Small intestine (tissue), 7 donors: ENCODE data around the gene ARHGAP18. TPM values are rescaled to one million over a fixed set of nuclear protein-coding genes. Genes with fewer than 3 reads are reported as not detected.
A peak's percentile ranks its signal among the peaks of the same experiment; 100 is the strongest.

Experiments used
- DNase-seq, 2 donors: peaks; one replicate each; pipeline versions ENCODE4 v3.0.0 to v3.0.0-alpha.2; 2013
- FAIRE-seq: peaks from 2 replicates; lab custom pipeline; 2012; peaks lifted over from hg19 to GRCh38; lab: Jason Lieb, UNC
- H3K27ac ChIP-seq, 3 donors: one replicate each; pipeline ENCODE4 v1.5.1; 2013; ENCODE audit warnings: low read length in 2 of 3, mild to moderate bottlenecking in 2 of 3, control low read depth in 1 of 3, inconsistent platforms in 1 of 3, low read depth in 1 of 3, moderate library complexity in 1 of 3
- H3K27me3 ChIP-seq, 3 donors: one replicate each; pipeline ENCODE4 v1.6.1; 2013; ENCODE audit warnings: low read length in 3 of 3, inconsistent platforms in 1 of 3; ENCODE audit not compliant: control insufficient read depth in 3 of 3, insufficient read depth in 3 of 3
- H3K36me3 ChIP-seq, 3 donors: one replicate each; pipeline ENCODE4 v1.6.1; 2013; ENCODE audit warnings: low read length in 3 of 3, inconsistent platforms in 1 of 3, low read depth in 1 of 3, mild to moderate bottlenecking in 1 of 3, moderate library complexity in 1 of 3; ENCODE audit not compliant: control insufficient read depth in 3 of 3, insufficient read depth in 2 of 3
- H3K4me1 ChIP-seq, 3 donors: one replicate each; pipeline ENCODE4 v1.6.1; 2013; ENCODE audit warnings: low read length in 2 of 3, inconsistent platforms in 1 of 3, low read depth in 1 of 3, mild to moderate bottlenecking in 1 of 3, moderate library complexity in 1 of 3; ENCODE audit not compliant: control insufficient read depth in 3 of 3, insufficient read depth in 2 of 3
- H3K4me3 ChIP-seq, 3 donors: one replicate each; pipeline ENCODE4 v1.5.1; 2013; ENCODE audit warnings: low read length in 3 of 3, control low read depth in 1 of 3, inconsistent platforms in 1 of 3, low read depth in 1 of 3, mild to moderate bottlenecking in 1 of 3, moderate library complexity in 1 of 3
- H3K9me3 ChIP-seq, 2 donors: one replicate each; pipeline ENCODE4 v1.6.1; 2013; ENCODE audit warnings: low read depth in 1 of 2, low read length in 1 of 2; ENCODE audit not compliant: control insufficient read depth in 2 of 2, insufficient read depth in 1 of 2
- WGBS, 3 donors: extraction: QIAGEN DNeasy Blood & Tissue Kit; methylation state at CpG; one replicate each; pipeline ENCODE4 v1.1.7; 2013; 5-methylcytosine and 5-hydroxymethylcytosine counted together
- polyA plus RNA-seq, 4 donors: library from polyadenylated mRNA; stranded (reverse) in 3 of 4; unstranded in 1 of 4; fragments of 200-250 nt in 3 of 4; fragments of 120-200 nt in 1 of 4; gene quantifications; one replicate each; pipeline versions ENCODE4 v1.2.1 to v1.2.3, GENCODE V29; 2013
- donor health status: healthy with polysubstance abuse.
- donor health status: control.
- donor health status: control.
- donor health status: Bipolar disorder and iron deficiency.
- donor health status: healthy.

The ARHGAP18 gene
- polyA plus RNA-seq, 4 donors, result 15.1 to 46.7 (median 29.3) TPM

- DNase-seq (no peak), FAIRE-seq (no peak)
- 94 to 100% (median 100%) methylated on average over 2 of the region's 2 CpGs for WGBS, 3 donors
- Histone ChIP-seq H3K9me3 (no peaks in the 10 kb centered on the region), H3K4me3 (no peak overlapping the region), H3K4me1 (no peaks in the 10 kb centered on the region), H3K27ac (no peak overlapping the region), H3K27me3 (no peaks in the 10 kb centered on the region), H3K36me3 (peaks cover 2 to 20% (median 8%) of the 10 kb centered on the region in 3 donors)
These were observed 81.7 kb downstream of the ARHGAP18 start for GRCh38 chr6:129628101-129628815.

- WGBS, 3 donors, result 87 to 100% (median 93%) methylated on average over 5 of the region's 5 CpGs
- H3K4me1 ChIP-seq, result no peaks in the 10 kb centered on the region
- no peaks in the 10 kb centered on the region for H3K27me3 ChIP-seq
- H3K9me3 ChIP-seq, result no peaks in the 10 kb centered on the region
- H3K27ac ChIP-seq, result no peak overlapping the region
- H3K4me3 ChIP-seq, result no peak overlapping the region
- DNase-seq, result no peak
- peaks cover 2 to 17% (median 4%) of the 10 kb centered on the region in 3 donors for H3K36me3 ChIP-seq
- FAIRE-seq, result no peak
These were observed 85.5 kb downstream of the ARHGAP18 start for GRCh38 chr6:129624488-129624887.

- Histone ChIP-seq H3K9me3 (no peaks in the 10 kb centered on the region), H3K36me3 (peaks cover 0 to 12% (median 0%) of the 10 kb centered on the region in 3 donors), H3K4me3 (no peak overlapping the region), H3K4me1 (no peaks in the 10 kb centered on the region), H3K27me3 (no peaks in the 10 kb centered on the region), H3K27ac (no peak overlapping the region)
- 62 to 82% (median 77%) methylated on average over 3 of the region's 3 CpGs for WGBS, 3 donors
- FAIRE-seq (no peak), DNase-seq (no peak)
These were observed 86.8 kb downstream of the ARHGAP18 start for GRCh38 chr6:129623008-129623732.

- no peak overlapping the region for H3K4me3 ChIP-seq
- peak in 1 of 2 donors; percentile 42 for DNase-seq
- WGBS, 3 donors, result 91 to 96% (median 92%) methylated on average over 4 of the region's 4 CpGs
- peaks cover 0 to 16% (median 2%) of the 10 kb centered on the region in 3 donors for H3K36me3 ChIP-seq
- H3K27ac ChIP-seq, result no peak overlapping the region
- no peak for FAIRE-seq
- H3K27me3 ChIP-seq, result no peaks in the 10 kb centered on the region
- no peaks in the 10 kb centered on the region for H3K4me1 ChIP-seq
- H3K9me3 ChIP-seq, result no peaks in the 10 kb centered on the region
These were observed 88.7 kb downstream of the ARHGAP18 start for GRCh38 chr6:129621252-129621651.

- Histone ChIP-seq H3K36me3 (peaks cover 0 to 16% (median 2%) of the 10 kb centered on the region in 3 donors), H3K9me3 (no peaks in the 10 kb centered on the region), H3K4me3 (no peak overlapping the region), H3K27me3 (no peaks in the 10 kb centered on the region), H3K27ac (no peak overlapping the region), H3K4me1 (no peaks in the 10 kb centered on the region)
- DNase-seq, result no peak
- no peak for FAIRE-seq
These were observed 89.8 kb downstream of the ARHGAP18 start for GRCh38 chr6:129620234-129620610.

GRCh38 chr6:129619579-129620233 is 90.3 kb downstream of the ARHGAP18 start:
- Histone ChIP-seq H3K36me3 (peaks cover 0 to 15% (median 6%) of the 10 kb centered on the region in 3 donors), H3K4me3 (no peak overlapping the region), H3K9me3 (no peaks in the 10 kb centered on the region), H3K27ac (no peak overlapping the region), H3K4me1 (no peaks in the 10 kb centered on the region), H3K27me3 (no peaks in the 10 kb centered on the region)
- FAIRE-seq, result no peak
- no peak for DNase-seq
- WGBS, 3 donors, result 89 to 96% (median 93%) methylated on average over 2 of the region's 2 CpGs

- Histone ChIP-seq H3K9me3 (peaks cover 0 to under 1% of the 10 kb centered on the region in 2 donors), H3K36me3 (peaks cover 0 to 11% (median 8%) of the 10 kb centered on the region in 3 donors), H3K27me3 (no peaks in the 10 kb centered on the region), H3K4me3 (no peak overlapping the region), H3K4me1 (no peaks in the 10 kb centered on the region), H3K27ac (no peak overlapping the region)
- DNase-seq (no peak), FAIRE-seq (no peak)
These were observed 92.0 kb downstream of the ARHGAP18 start for GRCh38 chr6:129617986-129618385.

- H3K27ac ChIP-seq, result no peak overlapping the region
- H3K4me1 ChIP-seq, result peaks cover 0 to 6% (median 0%) of the 10 kb centered on the region in 3 donors
- WGBS, 3 donors, result 63 to 96% (median 81%) methylated on average over 3 of the region's 3 CpGs
- peaks cover 0 to 13% (median 10%) of the 10 kb centered on the region in 3 donors for H3K36me3 ChIP-seq
- DNase-seq (no peak), FAIRE-seq (no peak)
- no peaks in the 10 kb centered on the region for H3K27me3 ChIP-seq
- H3K4me3 ChIP-seq, result no peak overlapping the region
- H3K9me3 ChIP-seq, result peaks cover 0 to 3% of the 10 kb centered on the region in 2 donors
These were observed 94.5 kb downstream of the ARHGAP18 start for GRCh38 chr6:129615496-129615895.
